Measurements from ENCODE around the gene ZGRF1. TPM values are rescaled to one million over a fixed set of nuclear protein-coding genes. Genes with fewer than 3 reads are reported as not detected.

Gene ZGRF1
- total and polyA plus RNA-seq, 7 donors, result 0.46 to 5.3 (median 3.6) TPM

DNA sequence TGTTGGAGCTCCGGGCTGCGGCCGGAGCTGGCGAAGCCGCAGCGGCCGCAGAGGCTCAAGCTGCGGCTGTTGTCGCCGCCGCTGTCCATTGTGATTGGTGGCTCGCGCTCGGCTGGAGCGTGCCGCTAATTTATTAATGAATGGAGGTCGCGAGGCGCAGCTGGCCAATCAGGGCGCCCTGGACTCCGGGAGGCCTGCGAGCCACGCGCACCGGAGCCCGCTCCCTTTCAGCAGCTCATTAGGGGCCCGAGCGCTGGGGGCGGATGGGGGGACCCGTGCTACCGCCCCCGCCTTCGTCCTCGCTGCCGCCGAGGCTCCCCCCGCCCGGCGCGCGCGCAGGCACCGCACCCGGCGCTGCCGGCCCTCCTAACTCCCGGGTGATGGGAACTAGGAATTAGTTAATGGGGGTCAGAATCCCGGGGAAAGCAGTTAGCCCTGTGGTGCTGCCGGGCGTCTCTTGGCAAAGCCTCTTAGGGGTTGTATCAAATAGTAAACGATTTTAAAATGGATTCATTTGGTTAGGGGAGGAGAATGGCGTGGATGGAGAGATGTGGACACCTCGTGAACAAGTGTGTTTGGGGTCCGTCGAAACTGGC lies 120.1 kb downstream of the ZGRF1 start:
- peaks cover 75 to 100% (median 92%) of the 10 kb centered on the region in 3 donors for H3K27me3 ChIP-seq
- no peak for TF ChIP-seq EP300 (IDR thresholded peaks at IDR 0.05)
- no peak for TF ChIP-seq POLR2A (IDR thresholded peaks at IDR 0.05)
- TF ChIP-seq, protein P1, sequence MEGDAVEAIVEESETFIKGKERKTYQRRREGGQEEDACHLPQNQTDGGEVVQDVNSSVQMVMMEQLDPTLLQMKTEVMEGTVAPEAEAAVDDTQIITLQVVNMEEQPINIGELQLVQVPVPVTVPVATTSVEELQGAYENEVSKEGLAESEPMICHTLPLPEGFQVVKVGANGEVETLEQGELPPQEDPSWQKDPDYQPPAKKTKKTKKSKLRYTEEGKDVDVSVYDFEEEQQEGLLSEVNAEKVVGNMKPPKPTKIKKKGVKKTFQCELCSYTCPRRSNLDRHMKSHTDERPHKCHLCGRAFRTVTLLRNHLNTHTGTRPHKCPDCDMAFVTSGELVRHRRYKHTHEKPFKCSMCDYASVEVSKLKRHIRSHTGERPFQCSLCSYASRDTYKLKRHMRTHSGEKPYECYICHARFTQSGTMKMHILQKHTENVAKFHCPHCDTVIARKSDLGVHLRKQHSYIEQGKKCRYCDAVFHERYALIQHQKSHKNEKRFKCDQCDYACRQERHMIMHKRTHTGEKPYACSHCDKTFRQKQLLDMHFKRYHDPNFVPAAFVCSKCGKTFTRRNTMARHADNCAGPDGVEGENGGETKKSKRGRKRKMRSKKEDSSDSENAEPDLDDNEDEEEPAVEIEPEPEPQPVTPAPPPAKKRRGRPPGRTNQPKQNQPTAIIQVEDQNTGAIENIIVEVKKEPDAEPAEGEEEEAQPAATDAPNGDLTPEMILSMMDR (IDR thresholded peaks at IDR 0.05), result no peak
- peak in 2 of 4 donors; percentile 32 to 44 for TF ChIP-seq POLR2AphosphoS5 (IDR thresholded peaks at IDR 0.05)

DNA sequence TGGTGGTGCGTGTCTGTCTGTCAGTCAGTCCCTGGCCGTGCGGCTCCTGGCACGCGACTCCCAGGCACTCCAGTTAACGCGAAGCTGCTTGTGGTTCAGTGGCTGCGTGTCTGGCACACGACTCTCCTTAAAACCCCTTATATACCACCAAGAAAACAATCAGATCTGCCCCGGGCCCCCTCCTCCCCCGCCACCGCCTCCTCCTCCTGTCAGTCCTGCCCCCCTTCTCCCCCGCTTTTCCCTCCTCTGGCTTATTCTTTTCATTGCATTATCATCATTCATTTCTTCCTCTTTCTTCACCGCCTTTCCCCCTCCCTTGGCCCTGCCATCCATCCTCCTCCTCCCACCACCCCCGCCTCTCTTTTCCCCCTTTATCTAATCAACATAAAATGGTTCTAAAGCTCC lies 120.6 kb downstream of the ZGRF1 start, which contains the start of gene NEUROG2:
NEUROG2 (minus strand) TSS at position 115 of the 405 bp plus-strand sequence. CDS start 705 bp downstream, outside the sequence.
- no peak for DNase-seq
- H3K36me3 ChIP-seq, result no peaks in the 10 kb centered on the region
- peaks cover 0 to 45% (median 39%) of the 10 kb centered on the region in 4 donors for H3K4me1 ChIP-seq
- H3K27me3 ChIP-seq, result peaks cover 75 to 100% (median 92%) of the 10 kb centered on the region in 3 donors
- TF ChIP-seq EP300 (IDR thresholded peaks at IDR 0.05) (no peak), POLR2A (IDR thresholded peaks at IDR 0.05) (no peak), POLR2AphosphoS5 (IDR thresholded peaks at IDR 0.05) (no peak)
- TF ChIP-seq, protein P1 (IDR thresholded peaks at IDR 0.05), result no peak
- H3K27ac ChIP-seq, result no peak within 1 kb of the TSS
- peak within 1 kb of the TSS; percentile 17 to 56 (median 38) for H3K4me3 ChIP-seq
- WGBS, 2 donors, result 1 to 3% methylated on average over 15 of the region's 15 CpGs
- intact Hi-C loops (cut with DNase I), result no loop called here
- H3K9me3 ChIP-seq, result no peaks in the 10 kb centered on the region

More for the DNA sequence above, 120.1 kb downstream of the ZGRF1 start:
- Histone ChIP-seq H3K36me3 (no peaks in the 10 kb centered on the region), H3K9me3 (no peaks in the 10 kb centered on the region), H3K4me1 (peaks cover 0 to 43% (median 36%) of the 10 kb centered on the region in 4 donors), H3K27ac (no peak overlapping the region), H3K4me3 (peak overlapping the region in 3 of 4 donors; percentile 30 to 56 (median 47))
- intact Hi-C loops (cut with DNase I), result no loop called here
- 1% methylated on average over 55 of the region's 55 CpGs for WGBS, 2 donors
- no peak for DNase-seq

DNA sequence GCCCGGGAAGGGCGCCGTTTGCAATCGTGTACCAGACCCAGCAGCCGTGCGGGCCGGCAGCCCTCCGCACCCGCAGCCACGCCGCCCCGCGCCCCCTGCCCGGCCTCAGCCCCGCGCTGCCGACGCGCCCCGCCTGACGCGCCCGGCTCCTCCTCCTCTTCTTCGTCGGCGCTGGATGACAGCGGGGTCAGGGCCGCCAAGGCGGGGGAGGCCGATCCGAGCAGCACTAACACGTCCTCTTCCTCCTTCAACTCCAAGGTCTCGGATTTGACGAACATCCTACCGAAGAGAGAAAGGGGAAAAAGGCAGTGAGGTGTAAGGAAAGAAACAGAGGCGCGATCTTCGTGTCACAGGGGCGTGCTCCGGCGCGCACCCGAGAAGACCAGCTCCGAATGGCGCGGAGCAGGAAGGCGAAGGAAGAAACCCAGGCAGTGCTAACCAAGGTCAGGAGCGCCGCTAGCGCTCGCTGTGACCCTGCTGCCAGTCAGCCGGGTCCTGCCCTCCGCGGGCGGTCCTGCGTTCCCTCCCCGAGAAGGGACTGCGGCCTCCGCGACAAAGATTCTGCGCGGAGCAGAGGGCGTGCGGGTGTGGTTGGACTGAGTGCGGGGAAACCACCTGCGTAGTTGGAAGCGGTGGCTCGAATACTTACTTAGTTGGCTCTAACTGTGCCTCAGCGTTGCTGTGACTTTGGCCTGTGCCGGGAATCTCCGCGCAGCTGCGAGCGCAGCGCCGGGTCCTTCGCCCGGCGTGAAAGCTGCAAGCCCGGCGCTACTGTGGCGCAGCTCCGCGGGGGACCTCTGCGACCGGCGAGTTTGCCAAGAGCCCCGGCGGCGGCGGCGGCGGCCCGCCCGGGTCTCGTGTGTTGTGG lies 121.3 kb downstream of the ZGRF1 start:
- no peak for DNase-seq
- intact Hi-C loops (cut with DNase I), result no loop called here
- TF ChIP-seq EP300 (IDR thresholded peaks at IDR 0.05) (no peak), POLR2A (IDR thresholded peaks at IDR 0.05) (no peak), POLR2AphosphoS5 (IDR thresholded peaks at IDR 0.05) (peak in 1 of 4 donors; percentile 4)
- TF ChIP-seq, protein P1 (IDR thresholded peaks at IDR 0.05), result no peak
- WGBS, 2 donors, result 1% methylated on average over 96 of the region's 96 CpGs
- H3K4me3 ChIP-seq, result peak overlapping the region; percentile 17 to 56 (median 38)
- H3K27ac ChIP-seq, result no peak overlapping the region
- H3K36me3 ChIP-seq, result no peaks in the 10 kb centered on the region
- no peaks in the 10 kb centered on the region for H3K9me3 ChIP-seq
- peaks cover 75 to 100% (median 92%) of the 10 kb centered on the region in 3 donors for H3K27me3 ChIP-seq
- peaks cover 0 to 46% (median 42%) of the 10 kb centered on the region in 4 donors for H3K4me1 ChIP-seq

DNA sequence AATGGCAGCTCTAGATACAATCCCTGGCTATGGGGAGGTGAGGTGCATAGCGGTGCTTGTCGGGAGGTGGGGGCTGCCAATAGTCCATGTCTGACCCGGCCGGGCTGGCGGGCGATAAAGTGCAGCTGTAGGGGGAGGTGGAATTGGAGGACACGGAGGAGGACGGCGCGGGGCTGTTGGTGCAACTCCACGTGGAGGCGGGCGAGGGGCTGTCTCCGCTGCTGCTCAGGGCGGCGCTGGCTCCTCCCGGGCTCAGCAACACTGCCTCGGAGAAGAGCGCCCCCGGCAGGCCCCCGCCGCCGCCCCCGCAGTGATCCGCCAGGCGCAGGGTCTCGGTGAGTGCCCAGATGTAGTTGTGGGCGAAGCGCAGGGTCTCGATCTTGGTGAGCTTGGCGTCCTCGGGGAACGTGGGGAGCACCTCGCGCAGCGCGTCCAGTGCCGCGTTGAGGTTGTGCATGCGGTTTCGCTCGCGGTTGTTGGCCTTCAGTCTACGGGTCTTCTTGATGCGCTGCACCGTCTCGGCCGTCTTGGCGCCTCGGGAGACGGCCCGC lies 122.0 kb downstream of the ZGRF1 start:
- no peak for DNase-seq
- Histone ChIP-seq H3K27me3 (peaks cover 72 to 100% (median 90%) of the 10 kb centered on the region in 3 donors), H3K9me3 (no peaks in the 10 kb centered on the region), H3K27ac (no peak overlapping the region), H3K4me1 (peaks cover 0 to 53% (median 49%) of the 10 kb centered on the region in 4 donors), H3K36me3 (no peaks in the 10 kb centered on the region), H3K4me3 (peak overlapping the region in 3 of 4 donors; percentile 30 to 56 (median 47))
- intact Hi-C loops (cut with DNase I), result no loop called here
- TF ChIP-seq POLR2AphosphoS5 (IDR thresholded peaks at IDR 0.05) (no peak), EP300 (IDR thresholded peaks at IDR 0.05) (no peak), POLR2A (IDR thresholded peaks at IDR 0.05) (no peak)
- TF ChIP-seq, protein P1 (IDR thresholded peaks at IDR 0.05), result no peak
- WGBS, 2 donors, result 2 to 3% methylated on average over 52 of the region's 52 CpGs

Measured in sigmoid colon (tissue), 7 donors.